ENCODE results near the gene HNRNPF.

DNA sequence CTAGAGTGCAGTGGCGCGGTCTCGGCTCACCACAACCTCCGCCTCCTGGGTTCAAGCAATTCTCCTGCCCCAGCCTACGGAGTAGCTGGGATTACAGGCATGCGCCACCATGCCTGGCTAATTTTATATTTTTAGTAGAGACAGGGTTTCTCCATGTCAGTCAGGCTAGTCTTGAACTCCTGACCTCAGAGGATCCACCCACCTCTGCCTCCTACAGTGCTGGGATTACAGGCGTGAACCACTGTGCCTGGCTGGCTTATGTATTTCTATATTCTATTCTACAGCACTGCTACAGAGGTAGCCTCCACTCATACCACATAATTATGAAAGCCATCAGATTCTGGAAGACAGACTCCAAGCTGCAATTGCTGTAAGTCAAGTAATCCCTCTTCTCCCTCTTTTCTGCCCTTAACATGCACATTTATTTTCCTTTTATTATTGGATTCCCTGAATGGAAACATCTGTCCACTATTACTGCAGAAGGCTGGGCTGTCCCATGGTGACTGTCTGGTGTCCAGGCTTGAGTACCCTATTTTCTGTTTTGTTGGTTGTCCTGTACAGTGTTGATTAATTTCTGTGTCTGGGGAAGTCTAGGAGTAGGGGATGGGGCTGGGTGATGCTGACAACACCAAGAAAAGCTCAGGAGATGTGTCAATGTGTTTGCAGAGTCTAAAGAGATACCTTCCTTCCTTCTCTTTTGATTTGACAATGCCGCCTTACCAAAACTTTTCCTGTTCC is 22.1 kb upstream of the HNRNPF start:
- TF ChIP-seq CTCF (IDR thresholded peaks at IDR 0.05; ENCODE audit: low read depth, low read length, poor library complexity, severe bottlenecking) = no peak
- no peak for TF ChIP-seq EZH2phosphoT487 (IDR thresholded peaks at IDR 0.05; ENCODE audit: borderline replicate concordance, low read length)

All from DOHH2 (cell line).